NK-92 treated with Interleukin-12 subunit alpha and Interleukin-12 subunit beta, amount 100 ng/mL, for 24 hours (cell line): ENCODE results near the gene HSPA9.

Experiments used
- DNase-seq: peaks from one replicate; lab custom pipeline; 2025; lab: John Stamatoyannopoulos, UW

HSPA9 gene

DNA sequence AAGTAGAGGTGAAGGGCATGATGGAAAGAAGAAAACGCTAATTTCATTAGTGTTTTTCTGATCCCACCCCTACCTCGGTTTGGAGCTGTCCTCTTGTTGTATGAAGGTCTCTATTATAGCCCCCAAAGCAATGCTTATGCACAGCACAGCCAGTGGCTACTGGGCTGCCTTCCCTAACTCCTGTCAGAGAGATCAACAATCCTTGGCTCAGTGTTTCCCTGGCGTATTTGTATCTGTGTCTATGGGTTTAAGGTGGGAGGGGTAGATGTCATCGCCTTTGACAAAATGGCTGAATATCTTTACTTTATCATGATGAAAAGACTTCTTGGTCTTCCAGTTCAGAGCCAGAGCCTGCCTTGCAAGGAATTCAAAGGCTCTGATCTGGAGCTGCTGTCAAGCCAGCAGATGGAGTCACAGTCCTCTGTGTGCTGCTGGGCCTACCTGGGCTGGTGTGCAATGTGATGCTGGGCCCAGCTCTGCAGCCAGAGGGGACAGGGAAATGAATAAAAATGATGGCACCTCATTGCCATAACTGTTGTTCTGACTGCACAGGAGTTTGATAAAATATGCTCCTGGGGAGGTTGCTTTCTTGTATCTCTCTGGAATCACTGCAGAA lies 20.1 kb upstream of the HSPA9 start:
- DNase-seq: no peak

DNA sequence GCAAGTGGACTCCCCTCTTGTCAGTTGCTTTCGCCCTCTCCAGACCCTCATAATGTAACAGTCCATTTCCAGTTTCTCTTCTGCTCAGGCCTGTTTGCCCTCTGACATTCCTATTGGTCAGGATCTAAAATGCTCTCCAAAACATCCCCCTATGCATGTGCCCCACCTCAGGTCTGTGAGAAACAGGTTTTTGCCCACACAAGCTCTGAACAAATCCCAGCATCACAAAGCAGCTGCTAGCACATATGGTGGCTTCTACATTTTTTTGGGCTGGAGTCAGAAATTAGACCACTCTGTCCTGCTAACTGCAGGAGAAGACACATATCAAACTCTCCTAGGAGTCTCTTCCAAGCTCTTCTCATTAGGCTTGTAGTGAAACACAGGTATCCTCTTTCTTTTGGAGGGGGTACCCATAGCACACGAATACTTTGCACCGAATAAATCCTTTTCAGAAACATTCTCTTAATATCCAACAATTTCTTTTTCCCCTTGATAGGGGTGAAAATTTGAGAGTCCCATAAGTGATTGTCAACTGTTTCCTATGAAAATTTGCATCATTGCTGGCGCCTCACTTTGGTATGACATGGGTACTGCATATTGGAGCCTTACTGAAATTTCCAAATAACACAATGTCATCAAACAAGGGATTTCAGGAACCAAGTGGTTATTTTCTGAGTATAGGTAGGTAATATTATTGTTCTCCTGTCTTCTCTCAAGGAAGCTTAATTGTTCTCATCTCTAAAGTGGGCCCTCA lies 19.3 kb upstream of the HSPA9 start:
- DNase-seq: no peak

DNA sequence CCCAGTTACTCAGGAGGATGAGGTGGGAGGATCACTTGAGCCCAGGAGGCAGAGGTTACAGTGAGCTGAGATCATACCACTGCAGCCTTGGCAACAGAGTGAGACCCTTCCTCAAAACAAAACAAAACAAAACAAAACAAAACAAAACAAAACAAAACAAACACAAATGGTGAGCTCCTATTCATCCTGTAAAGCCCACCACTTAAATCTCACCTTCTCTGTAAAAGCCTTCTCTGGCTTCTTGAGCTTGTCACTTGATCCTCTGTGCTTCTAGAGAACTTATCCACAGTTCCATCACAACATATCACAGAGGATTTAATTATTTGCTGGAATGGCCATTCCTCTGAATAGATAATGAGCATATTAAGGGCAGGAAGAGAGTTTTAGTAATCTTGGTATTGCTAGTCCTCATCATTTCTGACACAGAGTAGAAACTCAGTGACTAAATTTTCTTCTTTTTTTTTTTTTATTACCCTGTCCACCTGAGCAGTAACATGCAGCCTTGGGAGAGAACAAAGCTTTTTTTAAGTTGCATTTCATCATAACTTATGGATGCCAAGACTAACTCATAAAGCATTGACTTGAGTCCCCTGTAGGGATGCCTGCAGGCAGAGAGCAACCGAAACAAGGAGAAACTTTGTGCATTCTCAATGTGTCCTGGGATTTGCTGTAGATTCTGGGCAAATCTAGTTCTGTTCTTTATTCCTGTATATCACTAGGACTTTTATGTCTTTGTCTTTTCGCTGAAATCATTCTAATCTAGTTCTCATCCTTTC lies 13.0 kb upstream of the HSPA9 start:
- DNase-seq: no peak

DNA sequence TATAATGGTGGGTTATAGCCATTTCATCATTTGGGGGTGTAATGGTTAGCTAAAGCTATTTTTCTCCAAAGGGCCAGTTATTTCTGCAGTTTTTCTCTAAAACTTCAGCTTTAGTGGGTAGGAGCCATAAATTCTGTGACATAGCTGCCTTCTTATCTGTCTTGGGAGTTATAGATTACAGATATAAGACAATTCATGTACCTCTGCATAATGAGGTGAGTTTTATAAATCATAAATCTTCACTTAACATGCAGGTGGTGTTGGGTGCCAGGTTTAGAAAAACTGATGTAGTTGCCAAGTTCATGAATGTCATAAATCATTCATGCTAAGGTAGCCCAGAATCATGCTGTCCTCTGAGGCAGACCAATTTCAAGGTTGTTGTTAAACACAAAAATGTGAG lies 10.0 kb upstream of the HSPA9 start:
- no peak for DNase-seq

DNA sequence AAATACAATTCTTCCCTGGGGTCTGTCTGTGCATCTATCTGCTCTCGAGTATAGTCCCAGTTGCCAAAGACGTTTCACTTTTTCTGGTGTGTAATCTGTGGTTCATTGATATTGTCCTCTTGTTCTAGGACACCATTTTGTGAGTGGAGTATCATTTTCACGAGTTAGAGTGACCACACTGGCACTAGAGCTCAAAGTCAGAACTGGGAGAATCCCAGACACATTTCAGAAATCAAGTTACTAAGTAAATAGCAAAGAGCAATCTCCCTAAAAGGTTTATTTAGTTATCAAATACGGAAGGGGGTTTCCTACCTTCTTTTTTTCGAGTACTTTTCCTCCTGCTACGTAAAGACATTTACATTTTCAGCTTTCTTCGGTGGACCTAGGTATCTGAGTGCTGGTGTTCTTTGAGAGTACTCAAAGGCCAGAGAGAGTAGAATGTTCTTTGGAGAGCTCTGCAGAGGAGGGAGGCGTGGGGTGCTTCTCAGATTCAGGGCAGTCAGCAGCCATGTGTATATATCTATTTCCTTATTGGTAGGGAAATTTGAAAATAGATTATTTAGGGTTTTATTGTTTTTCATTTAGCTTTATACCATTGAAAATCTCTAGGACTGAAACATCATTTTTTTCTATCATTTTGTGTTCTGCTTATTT lies 8.9 kb upstream of the HSPA9 start:
- no peak for DNase-seq

DNA sequence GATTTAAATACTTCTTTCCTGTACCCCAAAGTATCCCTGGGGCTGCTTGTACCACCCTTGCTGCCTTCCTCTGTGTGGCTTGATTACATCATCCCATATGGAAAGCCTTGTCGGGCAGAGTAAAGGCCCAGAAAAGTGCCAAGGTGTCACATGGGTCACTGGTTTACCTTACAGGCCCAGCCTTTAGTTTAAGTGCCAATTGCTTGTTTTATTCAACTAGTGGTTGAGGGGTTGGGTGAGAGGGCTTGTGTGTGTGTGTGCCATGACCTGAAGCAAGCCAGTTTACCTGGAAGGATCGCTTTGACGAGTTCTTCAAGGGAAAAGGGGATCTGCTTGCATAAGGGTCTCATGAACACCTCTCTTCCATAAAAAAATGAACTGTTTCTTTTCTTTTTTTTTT lies 7.8 kb upstream of the HSPA9 start:
- no peak for DNase-seq

DNA sequence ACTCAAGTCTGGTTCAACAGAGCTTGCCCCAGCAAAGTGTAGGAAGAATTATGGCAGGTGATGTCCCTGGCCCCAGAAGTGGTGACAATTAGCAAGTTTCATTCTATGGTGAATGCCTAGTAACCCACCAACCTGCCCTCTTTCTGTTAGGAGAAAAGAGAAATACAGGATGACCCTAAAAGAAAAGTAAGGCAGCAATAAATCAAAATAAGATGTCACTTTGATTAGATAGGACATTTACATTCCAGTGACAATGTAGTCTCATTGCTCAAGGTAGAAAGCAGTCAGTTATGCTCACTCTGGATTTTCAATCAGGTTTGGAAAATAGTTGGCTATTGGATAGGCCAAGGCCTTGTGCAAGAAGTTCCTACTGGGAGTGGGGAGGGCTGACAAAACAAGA lies 5.6 kb upstream of the HSPA9 start:
- no peak for DNase-seq

DNA sequence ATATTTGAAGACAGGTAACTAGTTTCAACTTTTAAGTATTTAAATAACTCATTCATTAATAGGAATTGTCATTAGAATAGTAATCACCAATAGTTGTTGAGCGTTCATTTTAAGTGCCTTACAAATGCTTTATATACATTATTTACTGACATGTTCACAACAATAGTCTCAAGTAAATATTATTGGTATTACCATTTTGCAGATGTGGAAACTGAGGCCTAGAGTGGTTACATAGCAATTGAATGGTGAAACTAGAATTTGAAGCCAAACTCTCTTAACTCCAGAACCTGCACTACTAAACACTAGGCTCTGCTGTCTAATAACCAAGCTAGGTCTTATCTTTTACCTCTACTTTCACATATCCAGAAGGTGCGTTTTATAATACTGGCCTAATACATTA lies 4.8 kb upstream of the HSPA9 start:
- DNase-seq: no peak

DNA sequence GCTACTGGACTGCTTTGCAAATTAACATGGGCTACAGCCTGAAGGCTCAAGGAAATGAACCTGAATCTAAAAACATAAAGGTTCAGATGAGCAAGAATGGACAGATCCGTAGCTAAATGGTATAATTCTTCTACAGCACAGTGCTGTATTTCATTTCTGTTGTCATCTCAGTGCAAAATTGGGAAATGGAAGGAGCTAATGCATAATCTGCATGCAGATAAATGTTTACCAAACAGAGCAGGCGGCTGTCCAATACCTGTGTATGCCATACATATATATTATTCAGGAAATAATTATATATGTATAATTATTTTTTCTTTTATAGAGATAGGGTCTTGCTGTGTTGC lies 4.3 kb upstream of the HSPA9 start:
- no peak for DNase-seq

DNA sequence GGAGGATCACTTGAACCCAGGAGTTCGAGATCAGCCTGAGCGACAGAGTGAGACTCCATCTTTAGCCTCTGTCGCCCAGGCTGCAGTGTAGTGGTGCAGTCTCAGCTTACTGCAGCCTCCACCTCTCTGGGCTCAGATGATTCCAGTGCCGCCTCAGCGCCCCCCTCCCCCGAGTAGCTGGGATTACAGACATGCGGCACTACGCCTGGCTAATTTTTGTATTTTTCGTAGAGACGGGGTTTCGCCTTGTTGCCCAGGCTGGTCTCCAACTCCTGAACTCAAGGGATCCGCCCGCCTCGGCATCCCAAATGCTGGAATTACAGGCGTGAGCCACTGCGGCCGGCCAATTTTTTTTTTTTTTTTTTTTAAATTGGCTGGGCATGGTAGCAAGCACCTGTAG lies 2.3 kb upstream of the HSPA9 start:
- DNase-seq: no peak

DNA sequence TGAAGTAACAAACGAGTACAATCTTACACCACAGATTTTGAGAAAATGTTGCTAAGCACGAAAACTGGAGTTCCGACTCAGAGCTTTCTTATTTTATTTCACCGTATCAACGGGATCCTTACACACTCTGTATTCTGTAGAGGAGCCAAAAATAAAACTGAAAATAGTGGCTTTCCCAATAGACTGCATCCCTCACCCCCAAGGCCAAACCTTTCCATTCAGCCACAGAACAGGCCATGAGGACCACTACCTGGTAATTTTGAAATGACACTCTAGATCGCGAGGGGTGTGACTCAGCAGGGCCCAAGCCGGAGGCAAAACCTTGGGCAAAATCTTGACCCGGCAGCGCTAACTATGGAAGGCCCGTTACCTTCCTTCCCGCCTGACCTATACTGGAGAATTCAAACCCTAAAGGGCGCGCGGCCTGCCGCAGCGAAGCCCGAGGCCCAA lies 432 bp downstream of the HSPA9 start:
- DNase-seq: no peak

DNA sequence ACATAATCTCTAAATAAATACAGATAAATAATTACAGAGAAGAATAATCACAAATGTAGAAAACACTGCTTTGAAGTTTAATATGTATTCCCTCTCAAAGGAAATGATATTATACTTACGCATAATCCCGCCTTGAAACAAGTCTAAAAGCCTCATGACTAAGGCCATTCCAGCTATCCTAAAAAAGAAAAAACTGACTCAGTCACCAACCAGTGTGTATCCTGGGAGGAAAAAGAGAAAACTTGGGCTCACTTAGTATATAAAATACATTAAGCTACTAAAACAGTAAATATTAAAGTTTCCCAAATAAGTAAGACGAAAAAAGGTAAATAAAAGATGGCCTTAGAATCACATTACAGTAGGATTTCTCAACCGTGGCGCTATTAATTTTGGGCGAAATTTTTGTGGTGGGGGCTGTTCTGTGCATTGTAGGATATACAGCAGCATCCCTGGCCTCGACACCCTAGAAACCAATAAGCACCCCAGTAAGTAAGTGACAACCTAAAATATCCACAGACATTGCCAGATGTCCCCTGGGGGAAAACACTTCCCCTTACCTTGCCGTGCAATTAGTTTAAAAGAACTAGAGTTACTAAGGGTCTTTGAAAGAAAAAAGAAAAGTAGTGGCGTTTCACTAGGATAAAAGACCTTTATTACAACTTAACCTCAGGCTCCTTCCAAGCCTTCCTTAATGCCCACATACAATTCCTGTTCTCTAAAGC lies 1.1 kb downstream of the HSPA9 start:
- DNase-seq: no peak

DNA sequence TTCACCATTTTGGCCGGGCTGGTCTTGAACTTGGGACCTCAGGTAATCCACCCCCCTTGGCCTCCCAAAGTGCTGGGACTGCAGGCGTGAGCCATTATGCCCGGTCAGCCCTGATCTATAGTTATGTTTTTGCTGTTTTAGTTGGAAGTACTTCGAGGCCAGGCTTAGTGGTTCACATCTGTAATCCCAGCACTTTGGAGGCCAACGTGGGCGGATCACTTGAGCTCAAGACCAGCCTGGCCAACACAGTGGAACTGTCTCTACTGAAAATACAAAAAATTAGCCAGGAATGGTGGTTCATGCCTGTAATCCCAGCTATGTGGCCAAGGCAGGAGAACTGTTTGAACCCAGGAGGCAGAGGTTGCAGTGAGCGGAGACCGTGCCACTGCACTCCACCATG lies 2.0 kb downstream of the HSPA9 start:
- DNase-seq: no peak

DNA sequence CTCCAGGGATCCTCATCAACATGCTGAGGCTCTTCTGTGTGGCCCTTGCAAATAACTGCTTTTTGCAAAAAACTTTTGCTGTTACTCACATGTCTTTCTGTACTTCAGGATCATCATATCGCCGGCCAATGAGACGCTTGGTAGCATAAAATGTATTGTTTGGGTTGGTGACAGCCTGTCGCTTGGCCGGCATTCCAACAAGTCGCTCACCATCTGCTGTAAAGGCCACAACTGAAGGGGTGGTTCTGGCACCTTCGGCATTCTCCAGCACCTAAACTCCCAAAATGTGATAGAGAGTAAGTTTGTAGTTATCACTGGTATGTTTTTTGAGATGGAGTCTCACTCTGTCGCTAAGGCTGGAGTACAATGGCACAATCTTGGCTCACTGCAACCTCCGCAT lies 4.3 kb downstream of the HSPA9 start:
- DNase-seq: no peak

DNA sequence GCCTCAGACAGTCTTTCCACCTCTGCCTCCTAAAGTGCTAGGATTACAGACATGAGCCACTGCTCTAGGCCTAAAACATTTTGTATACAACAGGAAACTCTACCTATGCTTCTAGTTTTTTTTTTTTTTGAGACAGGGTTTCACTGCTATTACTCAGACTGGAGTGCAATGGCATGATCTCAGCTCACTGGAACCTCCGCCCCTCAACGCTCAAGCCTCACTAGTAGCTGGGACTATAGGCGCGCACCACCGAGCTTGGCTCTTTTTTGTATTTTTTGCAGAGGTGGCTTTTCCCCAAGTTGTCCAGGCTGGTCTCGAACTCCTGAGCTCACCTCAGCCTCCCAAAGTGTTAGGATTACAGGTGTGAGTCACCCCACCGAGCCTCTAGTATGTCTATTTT lies 5.4 kb downstream of the HSPA9 start:
- no peak for DNase-seq

DNA sequence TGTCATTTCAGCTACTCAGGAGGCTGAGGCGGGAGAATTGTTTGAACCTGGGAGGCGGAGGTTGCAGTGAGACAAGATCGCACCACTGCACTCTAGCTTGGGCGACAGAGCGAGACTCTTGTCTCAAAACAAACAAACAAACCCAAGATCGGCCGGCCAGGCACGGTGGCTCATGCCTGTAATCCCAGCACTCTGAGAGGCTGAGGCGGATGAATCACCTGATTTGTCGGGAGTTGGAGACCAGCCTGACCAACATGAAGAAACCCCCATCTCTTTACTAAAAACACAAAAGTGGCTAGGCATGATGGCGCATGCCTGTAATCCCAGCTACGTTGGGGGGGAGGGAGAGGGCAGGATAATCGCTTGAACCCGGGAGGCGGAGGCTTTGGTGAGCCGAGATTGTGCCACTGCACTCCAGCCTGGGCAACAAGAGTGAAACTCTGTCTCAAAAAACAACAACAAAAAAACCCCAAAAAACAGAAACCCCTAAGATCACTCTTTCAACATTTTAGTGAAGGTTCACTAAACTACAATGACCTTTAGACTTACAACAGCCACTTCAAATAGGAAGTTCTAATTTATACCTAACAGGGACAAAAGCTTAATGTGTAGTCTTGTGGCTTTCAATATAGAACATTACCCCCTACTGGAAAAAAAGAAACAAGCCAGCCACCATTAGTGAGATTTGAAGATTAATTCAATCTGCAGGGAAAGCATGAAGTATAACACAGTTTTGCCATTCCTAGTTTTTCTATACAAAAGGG lies 7.0 kb downstream of the HSPA9 start:
- no peak for DNase-seq

DNA sequence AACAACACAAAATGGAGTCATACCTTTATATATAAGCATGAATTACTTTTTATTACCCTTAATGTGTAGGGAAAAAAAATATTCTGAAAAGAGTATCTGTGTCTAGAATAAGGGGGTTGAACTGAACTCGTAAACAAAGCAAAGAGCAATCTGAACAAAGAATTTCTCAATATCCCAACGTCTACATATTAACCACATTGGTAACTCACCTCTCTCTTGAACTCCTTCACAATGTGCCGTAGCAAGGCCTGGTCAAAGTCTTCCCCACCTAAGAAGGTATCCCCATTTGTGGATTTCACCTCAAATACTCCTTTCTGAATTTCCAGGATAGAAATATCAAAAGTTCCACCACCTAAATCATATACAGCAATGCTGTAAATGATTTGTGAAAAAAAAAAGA lies 8.4 kb downstream of the HSPA9 start:
- no peak for DNase-seq

DNA sequence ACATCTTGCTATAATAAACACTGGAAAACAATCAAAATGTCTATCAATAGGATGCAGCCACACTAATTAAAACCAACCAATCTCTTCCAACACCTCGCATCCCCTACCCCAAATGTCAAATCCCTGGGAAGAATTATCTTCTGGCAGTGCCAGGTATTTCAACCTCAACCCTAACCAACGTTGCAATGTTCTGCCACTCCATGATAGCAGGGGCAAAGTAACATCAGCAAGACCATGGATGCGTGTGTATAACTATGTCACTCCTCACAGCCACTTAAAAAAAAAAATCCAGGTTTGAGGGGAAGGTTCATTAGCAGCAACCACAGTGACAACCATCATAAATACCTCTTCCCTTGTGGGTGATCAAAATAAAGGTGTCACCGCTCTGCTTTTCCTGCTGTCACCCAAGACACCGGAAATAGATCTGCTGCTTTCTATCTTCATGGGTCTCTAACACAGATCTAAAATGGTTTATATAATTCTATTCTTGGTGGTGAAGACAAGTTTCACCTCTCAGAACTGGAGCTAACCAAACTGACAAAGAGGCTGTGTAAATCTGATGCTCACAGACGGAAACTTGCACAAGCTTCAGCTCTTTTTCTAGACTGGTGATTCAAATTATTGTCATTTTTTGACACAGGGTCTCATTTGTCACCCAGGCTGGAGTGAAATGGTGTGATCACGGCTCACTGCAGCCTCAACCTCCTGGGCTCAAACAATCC lies 9.9 kb downstream of the HSPA9 start:
- DNase-seq: peak; percentile 56

DNA sequence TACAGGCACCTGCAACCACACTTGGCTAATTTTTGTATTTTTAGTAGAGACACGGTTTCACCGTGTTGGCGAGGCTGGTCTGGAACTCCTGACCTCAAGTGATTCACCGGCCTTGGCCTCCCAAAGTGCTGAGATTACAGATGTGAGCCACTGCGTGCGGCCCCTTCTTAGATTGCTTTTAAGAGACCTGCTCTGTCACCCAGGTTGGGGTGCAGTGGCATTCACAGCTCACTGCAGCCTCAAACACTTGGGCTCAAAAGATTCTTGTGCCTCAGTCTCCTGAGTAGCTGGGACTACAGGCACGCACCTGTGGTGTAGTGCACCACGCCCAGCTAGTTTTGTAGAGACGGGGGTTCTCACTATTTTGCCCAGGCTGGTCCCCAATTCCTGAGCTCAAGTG lies 11.0 kb downstream of the HSPA9 start:
- DNase-seq: no peak

DNA sequence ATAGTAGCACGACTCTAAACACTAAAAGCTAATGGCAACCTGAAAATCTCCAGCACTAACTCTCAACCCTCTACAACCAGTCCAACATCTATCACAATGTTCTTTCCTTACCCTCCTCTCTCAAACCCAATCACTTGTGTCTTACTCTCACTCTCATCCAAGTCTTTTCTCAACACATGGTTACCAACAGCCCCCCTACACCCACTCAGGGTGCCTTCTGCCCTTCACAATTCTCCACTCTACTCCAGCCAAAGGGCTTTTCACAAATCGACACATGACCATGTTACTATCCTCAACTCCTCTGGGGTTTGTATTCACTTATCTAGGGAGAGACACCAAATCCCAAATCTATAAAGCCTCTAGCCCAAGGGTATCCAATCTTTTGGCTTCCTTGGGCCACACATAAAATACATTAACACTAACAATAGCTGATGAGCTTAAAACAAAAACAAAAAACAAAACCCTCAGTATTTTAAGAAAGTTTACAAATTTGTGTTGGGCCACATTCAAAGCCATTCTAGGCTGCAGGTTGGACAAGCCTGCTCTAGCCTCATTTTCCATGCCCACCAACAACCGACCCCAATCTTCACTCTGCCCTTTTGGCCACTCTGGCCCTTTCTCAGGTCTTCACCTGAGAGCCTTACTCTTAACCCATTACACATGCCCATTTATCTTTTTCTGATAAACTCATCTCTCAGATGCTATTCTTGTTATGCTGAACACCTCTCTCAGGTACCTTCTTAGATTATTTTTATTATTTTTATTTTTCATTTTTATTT lies 11.7 kb downstream of the HSPA9 start:
- DNase-seq: no peak
